Uterus (tissue), 4 donors: ENCODE data around the gene TSPAN5. TPM values are rescaled to one million over a fixed set of nuclear protein-coding genes. Genes with fewer than 3 reads are reported as not detected.
"Not testable (repeated sequence)": the region's sequence is repeated elsewhere in the genome, so short reads cannot be mapped to it uniquely, and the experiment has no call there.

Experiments
- DNase-seq, 2 donors: peaks; one replicate each; pipeline ENCODE4 v3.0.0-alpha.2; 2019 to 2020
- H3K27ac ChIP-seq, 2 donors: fragments of 200-600 bp; sonication (generic); 1 replicate in 1 of 2; 2 replicates in 1 of 2; pipeline ENCODE4 v1.5.1; 2016 to 2018
- H3K27me3 ChIP-seq, 2 donors: fragments of 200-600 bp; sonication (generic); one replicate each; pipeline ENCODE4 v1.5.1; 2018 to 2019; ENCODE audit warnings: control low read depth in 1 of 2
- H3K36me3 ChIP-seq, 2 donors: fragments of 200-600 bp; sonication (generic); one replicate each; pipeline ENCODE4 v1.5.1; 2019; ENCODE audit warnings: control low read depth in 1 of 2
- H3K4me1 ChIP-seq, 2 donors: fragments of 200-600 bp; sonication (generic); one replicate each; pipeline ENCODE4 v1.5.1; 2018 to 2019; ENCODE audit warnings: control low read depth in 1 of 2
- H3K4me3 ChIP-seq, 2 donors: fragments of 200-600 bp; sonication (generic); 1 replicate in 1 of 2; 2 replicates in 1 of 2; pipeline ENCODE4 v1.5.1; 2018 to 2019; ENCODE audit warnings: mild to moderate bottlenecking in 1 of 2
- H3K9me3 ChIP-seq, 2 donors: fragments of 200-600 bp; sonication (generic); one replicate each; pipeline ENCODE4 v1.5.1; 2019; ENCODE audit warnings: control low read depth in 1 of 2
- POLR2A ChIP-seq, 2 donors: fragments of 450-650 bp; IDR thresholded peaks; one replicate each; pipeline ENCODE4 v1.6.1; 2016; ENCODE audit warnings: antibody characterized with exemption in 2 of 2, mild to moderate bottlenecking in 1 of 2, moderate library complexity in 1 of 2
- intact Hi-C: fragments of 100-400 bp; cut with DNase I; formaldehyde crosslinking; loops from one replicate; pipeline ENCODE4 v1.15.1; 2023; ENCODE audit warnings: low total_unique reads
- total RNA-seq, 4 donors: library from RNA; depleted of rRNA in 3 of 4; stranded (reverse); fragments of >200 nt in 3 of 4; gene quantifications; one replicate each; pipeline versions ENCODE4 v1.1.0 to v1.2.4, GENCODE V29; 2014 to 2023
- TF ChIP-seq, protein P1 (sequence below), 4 experiments: fragments of 200-600 bp in 2 of 4; fragments of 450-650 bp in 2 of 4; sonication (generic) in 2 of 4; IDR thresholded peaks; one replicate each; pipeline ENCODE4 v1.5.1; 2016 to 2019; ENCODE audit warnings: antibody characterized with exemption in 4 of 4, mild to moderate bottlenecking in 2 of 4, moderate library complexity in 1 of 4
- donor health status: DM: yes; HTN: yes; CAD: no.

TSPAN5 gene
- total RNA-seq, 4 donors from 2014 or later, result 15.9 to 45.3 (median 30.3) TPM

DNA sequence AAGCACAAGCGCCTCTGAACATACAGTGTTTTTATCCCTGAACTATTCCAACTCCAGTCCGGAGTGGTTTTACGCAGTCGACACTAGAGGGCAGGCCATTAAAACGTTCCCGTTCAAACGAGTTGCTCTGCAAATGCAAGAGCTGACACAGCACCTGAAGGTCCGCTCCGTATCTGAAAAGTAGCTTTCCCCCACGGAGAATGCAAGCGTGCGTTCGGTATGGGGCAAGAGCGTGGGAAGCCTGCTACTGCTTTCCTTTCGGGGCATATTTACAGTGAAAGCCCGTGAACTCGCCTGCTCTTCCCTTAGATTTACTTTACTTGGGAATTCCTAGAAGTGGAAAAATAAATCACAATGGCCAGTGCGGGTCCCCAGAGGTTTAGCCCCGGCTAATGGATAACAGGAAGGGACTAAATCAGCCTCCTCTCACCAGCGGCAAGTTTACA lies 190.8 kb downstream of the TSPAN5 start:
- DNase-seq, result peak; percentile 76 to 85
- no peaks in the 10 kb centered on the region for H3K9me3 ChIP-seq
- intact Hi-C loops, result no loop called here

GRCh38 chr4:98466868-98467599 lies 191.4 kb downstream of the TSPAN5 start:
- Histone ChIP-seq H3K9me3 (no peaks in the 10 kb centered on the region), H3K27me3 (no peaks in the 10 kb centered on the region), H3K4me3 (no peak overlapping the region), H3K4me1 (no peaks in the 10 kb centered on the region), H3K27ac (peak overlapping the region in 1 of 2 donors; percentile 63), H3K36me3 (no peaks in the 10 kb centered on the region)
- TF ChIP-seq POLR2A (IDR thresholded peaks at IDR 0.05), result no peak
- TF ChIP-seq, protein P1, sequence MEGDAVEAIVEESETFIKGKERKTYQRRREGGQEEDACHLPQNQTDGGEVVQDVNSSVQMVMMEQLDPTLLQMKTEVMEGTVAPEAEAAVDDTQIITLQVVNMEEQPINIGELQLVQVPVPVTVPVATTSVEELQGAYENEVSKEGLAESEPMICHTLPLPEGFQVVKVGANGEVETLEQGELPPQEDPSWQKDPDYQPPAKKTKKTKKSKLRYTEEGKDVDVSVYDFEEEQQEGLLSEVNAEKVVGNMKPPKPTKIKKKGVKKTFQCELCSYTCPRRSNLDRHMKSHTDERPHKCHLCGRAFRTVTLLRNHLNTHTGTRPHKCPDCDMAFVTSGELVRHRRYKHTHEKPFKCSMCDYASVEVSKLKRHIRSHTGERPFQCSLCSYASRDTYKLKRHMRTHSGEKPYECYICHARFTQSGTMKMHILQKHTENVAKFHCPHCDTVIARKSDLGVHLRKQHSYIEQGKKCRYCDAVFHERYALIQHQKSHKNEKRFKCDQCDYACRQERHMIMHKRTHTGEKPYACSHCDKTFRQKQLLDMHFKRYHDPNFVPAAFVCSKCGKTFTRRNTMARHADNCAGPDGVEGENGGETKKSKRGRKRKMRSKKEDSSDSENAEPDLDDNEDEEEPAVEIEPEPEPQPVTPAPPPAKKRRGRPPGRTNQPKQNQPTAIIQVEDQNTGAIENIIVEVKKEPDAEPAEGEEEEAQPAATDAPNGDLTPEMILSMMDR (IDR thresholded peaks at IDR 0.05), result no peak
- DNase-seq, result no peak
- intact Hi-C loops, result no loop called here

More for the DNA sequence above, 190.8 kb downstream of the TSPAN5 start:
- Histone ChIP-seq H3K4me3 (peak overlapping the region in 1 of 2 donors; percentile 25), H3K4me1 (no peaks in the 10 kb centered on the region), H3K27ac (peak overlapping the region; percentile 47 to 63), H3K36me3 (no peaks in the 10 kb centered on the region), H3K27me3 (no peaks in the 10 kb centered on the region)
- TF ChIP-seq, protein P1 (IDR thresholded peaks at IDR 0.05), result peak; percentile 76 to 88 (median 80)
- TF ChIP-seq POLR2A (IDR thresholded peaks at IDR 0.05), result no peak

DNA sequence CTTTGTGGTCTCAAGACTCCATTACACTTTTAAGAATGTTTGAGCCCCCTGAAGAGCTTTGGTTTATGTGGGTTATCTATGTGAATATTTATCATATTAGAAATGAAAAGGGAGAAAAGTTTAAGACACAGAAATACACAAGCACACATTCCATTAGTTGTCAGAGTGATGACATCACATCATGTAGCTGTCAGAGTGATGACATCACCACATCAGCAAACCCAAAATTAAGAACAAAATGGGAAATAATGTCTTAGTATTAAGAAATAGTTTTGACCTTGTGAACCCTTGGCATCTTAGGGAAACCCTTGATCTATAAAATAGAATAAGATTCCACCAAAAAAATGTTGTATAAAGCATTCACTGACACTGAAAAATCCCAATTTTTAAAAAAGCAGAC lies 195.9 kb downstream of the TSPAN5 start:
- Histone ChIP-seq H3K27me3 (no peaks in the 10 kb centered on the region), H3K9me3 (no peaks in the 10 kb centered on the region), H3K4me3 (no peak overlapping the region), H3K27ac (no peak overlapping the region), H3K36me3 (no peaks in the 10 kb centered on the region), H3K4me1 (no peaks in the 10 kb centered on the region)
- no peak for DNase-seq
- intact Hi-C loops, result no loop called here
- no peak for TF ChIP-seq POLR2A (IDR thresholded peaks at IDR 0.05)
- TF ChIP-seq, protein P1 (IDR thresholded peaks at IDR 0.05), result no peak

- H3K4me3 ChIP-seq, H3K36me3 ChIP-seq, H3K4me1 ChIP-seq, H3K27ac ChIP-seq, H3K9me3 ChIP-seq, DNase-seq, intact Hi-C loops, H3K27me3 ChIP-seq: not testable (repeated sequence)
Measured at GRCh38 chr4:98461121-98461865, 197.1 kb downstream of the TSPAN5 start.

- DNase-seq, H3K27me3 ChIP-seq, H3K9me3 ChIP-seq, H3K4me3 ChIP-seq, H3K36me3 ChIP-seq, intact Hi-C loops, H3K4me1 ChIP-seq, H3K27ac ChIP-seq: not testable (repeated sequence)
Measured at GRCh38 chr4:98457422-98457821, 201.0 kb downstream of the TSPAN5 start.

DNA sequence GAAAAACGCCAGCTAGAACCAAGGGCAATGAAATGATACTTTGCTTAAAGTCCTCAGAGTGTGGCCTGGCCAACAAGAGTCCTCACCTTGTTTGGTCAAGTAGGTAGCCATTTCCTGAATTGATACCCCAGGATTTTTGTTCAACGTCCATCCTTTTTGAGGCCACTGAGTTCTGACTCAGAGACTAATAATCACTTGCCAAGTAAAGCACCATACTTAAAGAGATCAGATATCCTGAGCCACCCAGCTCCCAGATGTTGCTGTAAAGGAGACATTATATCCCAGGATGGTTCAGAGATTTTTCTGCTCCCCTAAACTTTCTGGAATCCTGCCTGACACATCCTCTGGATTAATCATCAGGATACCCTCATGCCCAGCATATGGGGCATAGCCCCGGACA lies 206.3 kb downstream of the TSPAN5 start:
- Histone ChIP-seq H3K4me1 (no peaks in the 10 kb centered on the region), H3K9me3 (no peaks in the 10 kb centered on the region), H3K27ac (no peak overlapping the region), H3K4me3 (no peak overlapping the region), H3K36me3 (no peaks in the 10 kb centered on the region), H3K27me3 (no peaks in the 10 kb centered on the region)
- DNase-seq, result no peak
- intact Hi-C loops, result no loop called here
- TF ChIP-seq, protein P1 (IDR thresholded peaks at IDR 0.05), result no peak
- TF ChIP-seq POLR2A (IDR thresholded peaks at IDR 0.05), result no peak
